Measurements from ENCODE around the gene SLC7A14.
"Not testable (repeated sequence)": the region's sequence is repeated elsewhere in the genome, so short reads cannot be mapped to it uniquely, and the experiment has no call there.

SLC7A14 gene

DNA sequence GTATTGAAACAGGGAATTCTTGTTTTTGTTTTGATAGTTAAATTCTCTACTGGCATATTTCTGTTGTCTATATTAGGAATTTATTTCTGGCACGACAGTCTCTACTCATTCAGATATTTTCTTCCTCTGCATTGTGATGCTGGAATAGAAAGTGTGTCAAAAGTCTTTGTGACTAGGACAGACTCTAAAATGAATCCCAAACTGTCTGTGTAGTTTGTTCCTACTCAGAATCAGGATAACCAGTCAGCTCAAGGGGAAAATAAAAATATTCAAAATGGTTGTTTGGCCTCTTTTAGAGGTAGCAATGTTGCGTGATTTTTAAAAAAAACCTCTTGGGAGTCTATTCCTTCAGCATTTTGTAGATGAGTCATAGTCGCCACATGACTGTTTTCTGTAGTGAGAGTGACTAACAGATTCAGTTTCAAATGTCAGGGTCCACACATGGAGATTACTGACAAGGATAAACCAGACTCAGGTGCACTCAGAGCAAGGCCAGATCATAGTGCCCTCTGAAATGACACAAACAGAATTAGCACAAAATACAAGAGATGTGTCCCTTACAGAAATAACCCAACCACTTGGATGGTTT is 13.1 kb downstream of the SLC7A14 start:
- Histone ChIP-seq H3K4me1 (no peaks in the 10 kb centered on the region), H3K27me3 (ENCODE audit: low read depth) (no peaks in the 10 kb centered on the region), H3K36me3 (replicated peaks) (no peaks in the 10 kb centered on the region), H3K9me3 (0 out of 2 replicates have a peak, but pooled peaks cover 3% of the 10 kb centered on the region), H3K4me3 (no peak overlapping the region)
- in situ Hi-C loops (cut with MboI; ENCODE audit: low sequenced_read_pairs) = no loop called here
- no peak for DNase-seq (ENCODE audit: low spot score in 2 of 2)

GRCh38 chr3:170567598-170567997 is 18.3 kb downstream of the SLC7A14 start:
- H3K27me3 ChIP-seq (ENCODE audit: low read depth); DNase-seq (ENCODE audit: low spot score in 2 of 2); H3K36me3 ChIP-seq (replicated peaks); in situ Hi-C loops (cut with MboI; ENCODE audit: low sequenced_read_pairs); H3K9me3 ChIP-seq; H3K4me3 ChIP-seq; H3K4me1 ChIP-seq: not testable (repeated sequence)

DNA sequence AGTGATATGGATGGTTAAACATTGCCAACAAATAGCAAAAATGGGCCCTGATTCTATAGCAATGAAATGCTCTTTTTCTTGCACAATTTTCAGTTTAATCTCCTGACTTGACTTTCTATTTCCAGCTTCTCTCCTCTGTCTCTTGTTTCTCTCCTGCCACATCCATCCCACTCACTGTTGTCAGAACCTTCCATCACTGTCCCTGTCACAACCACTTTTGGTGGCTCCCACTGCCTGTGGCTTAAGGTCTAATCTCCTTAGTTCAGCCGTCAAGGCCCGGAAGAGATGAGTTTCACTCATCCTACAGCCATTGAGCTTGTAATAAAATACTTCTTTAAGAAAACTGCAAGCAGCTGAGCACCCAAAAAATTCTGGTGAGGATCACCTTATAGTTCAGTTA is 19.5 kb downstream of the SLC7A14 start:
- H3K27me3 ChIP-seq (ENCODE audit: low read depth) = no peaks in the 10 kb centered on the region
- in situ Hi-C loops (cut with MboI; ENCODE audit: low sequenced_read_pairs) = no loop called here
- peaks cover 3% of the 10 kb centered on the region; the same call in 1 of the 2 replicates for H3K9me3 ChIP-seq
- no peak for DNase-seq (ENCODE audit: low spot score in 2 of 2)
- H3K4me1 ChIP-seq = no peaks in the 10 kb centered on the region
- H3K4me3 ChIP-seq = no peak overlapping the region
- no peaks in the 10 kb centered on the region for H3K36me3 ChIP-seq (replicated peaks)

DNA sequence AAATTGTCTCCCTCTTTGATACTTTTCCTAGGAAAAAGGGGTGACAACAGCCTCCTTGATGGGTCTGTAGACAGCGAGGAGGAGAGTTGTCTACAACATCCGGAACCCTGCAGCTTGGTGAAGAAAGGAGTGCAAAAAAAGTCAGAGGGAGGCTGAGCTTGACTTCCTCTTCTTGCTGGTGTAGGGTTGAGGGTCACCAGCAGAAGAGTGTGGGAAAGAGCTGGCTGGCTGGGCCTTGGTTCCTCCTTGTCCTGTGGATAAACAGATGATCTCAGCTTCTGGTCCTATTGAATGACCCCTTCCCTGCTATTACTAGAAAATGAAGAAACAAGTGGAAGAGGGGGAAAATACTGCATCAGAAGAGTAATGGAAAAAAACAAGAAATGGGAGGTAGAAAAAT is 20.4 kb downstream of the SLC7A14 start:
- DNase-seq (ENCODE audit: low spot score in 2 of 2) = no peak
- Histone ChIP-seq H3K9me3 (peaks cover 3% of the 10 kb centered on the region; the same call in 1 of the 2 replicates), H3K4me1 (no peaks in the 10 kb centered on the region), H3K36me3 (replicated peaks) (no peaks in the 10 kb centered on the region), H3K27me3 (ENCODE audit: low read depth) (no peaks in the 10 kb centered on the region), H3K4me3 (no peak overlapping the region)
- in situ Hi-C loops (cut with MboI; ENCODE audit: low sequenced_read_pairs) = no loop called here

GRCh38 chr3:170564664-170565063 is 21.2 kb downstream of the SLC7A14 start:
- no peak for DNase-seq (ENCODE audit: low spot score in 2 of 2)
- in situ Hi-C loops (cut with MboI; ENCODE audit: low sequenced_read_pairs) = no loop called here
- Histone ChIP-seq H3K27me3 (ENCODE audit: low read depth) (no peaks in the 10 kb centered on the region), H3K9me3 (no peaks in the 10 kb centered on the region; the same call in 1 of the 2 replicates), H3K4me1 (no peaks in the 10 kb centered on the region), H3K4me3 (no peak overlapping the region), H3K36me3 (replicated peaks) (no peaks in the 10 kb centered on the region)

DNA sequence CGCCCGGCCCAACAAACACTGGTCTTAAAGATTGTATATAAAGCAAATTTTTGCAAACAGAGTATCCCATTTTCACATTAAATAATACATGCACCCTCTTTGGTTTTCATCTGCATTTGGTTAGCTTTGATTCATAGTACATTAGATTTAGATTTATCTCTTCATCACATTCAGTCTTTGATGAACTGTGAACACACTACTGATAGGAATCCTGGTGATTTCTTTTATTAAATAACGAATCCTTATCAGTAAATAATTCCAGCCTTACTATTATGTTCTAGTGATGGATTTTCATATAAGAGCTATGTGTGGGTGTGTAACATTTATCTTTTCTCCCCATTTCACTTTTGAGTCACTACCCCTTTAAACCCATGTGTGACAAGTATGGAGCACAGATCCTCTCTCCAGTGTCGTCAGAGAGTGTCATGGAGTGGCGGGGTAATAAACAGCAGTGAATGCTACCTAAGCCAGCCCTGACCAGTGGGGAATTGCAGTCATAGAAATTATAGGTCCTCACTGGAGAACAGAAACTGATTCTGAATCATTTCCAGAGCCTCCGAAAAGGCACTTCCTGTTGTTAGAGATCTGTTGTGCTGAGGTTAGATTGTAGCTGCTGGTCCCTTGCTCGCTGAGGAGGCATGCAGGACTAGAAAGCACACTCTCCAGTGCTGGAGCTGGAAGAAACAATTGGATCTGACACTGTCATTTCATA is 22.0 kb downstream of the SLC7A14 start:
- H3K4me3 ChIP-seq = no peak overlapping the region

GRCh38 chr3:170562080-170562479 is 23.8 kb downstream of the SLC7A14 start:
- in situ Hi-C loops (cut with MboI; ENCODE audit: low sequenced_read_pairs) = no loop called here
- H3K27me3 ChIP-seq (ENCODE audit: low read depth) = no peaks in the 10 kb centered on the region
- H3K4me3 ChIP-seq = no peak overlapping the region

More for the DNA sequence above, 22.0 kb downstream of the SLC7A14 start:
- in situ Hi-C loops (cut with MboI; ENCODE audit: low sequenced_read_pairs) = no loop called here
- no peaks in the 10 kb centered on the region for H3K36me3 ChIP-seq (replicated peaks)
- DNase-seq (ENCODE audit: low spot score in 2 of 2) = no peak
- H3K27me3 ChIP-seq (ENCODE audit: low read depth) = no peaks in the 10 kb centered on the region
- H3K4me1 ChIP-seq = no peaks in the 10 kb centered on the region
- no peaks in the 10 kb centered on the region; the same call in 1 of the 2 replicates for H3K9me3 ChIP-seq

DNA sequence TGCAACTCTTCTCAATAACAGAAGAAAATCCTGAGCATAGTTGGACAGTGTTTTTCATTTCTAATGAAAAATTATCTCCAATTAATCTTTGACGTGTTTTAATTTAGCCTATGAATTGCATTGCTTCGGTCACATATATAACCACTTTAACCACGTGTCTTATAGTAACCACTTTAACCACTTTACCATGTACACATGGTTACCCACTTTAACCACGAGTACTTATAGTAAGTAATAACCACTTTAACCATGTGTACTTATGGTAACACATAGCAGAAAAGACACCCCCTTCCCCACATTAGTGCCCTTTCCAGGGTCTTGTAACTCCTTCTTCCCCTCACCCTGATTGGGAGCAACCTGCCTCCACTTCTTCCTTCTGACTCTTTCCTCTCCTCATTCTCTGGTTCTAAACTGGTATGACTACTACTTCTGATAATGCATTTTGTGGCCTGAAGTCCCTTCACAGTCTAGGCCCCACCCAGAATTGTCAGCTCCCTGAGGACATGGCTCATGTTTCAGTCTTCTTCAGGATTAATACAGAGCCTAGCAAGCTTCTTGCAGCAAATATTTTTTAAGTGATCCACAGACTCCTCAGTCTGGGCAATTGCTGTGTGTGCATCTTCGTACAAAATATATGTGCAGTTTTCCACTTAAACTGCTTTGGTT is 25.0 kb downstream of the SLC7A14 start:
- no peaks in the 10 kb centered on the region for H3K36me3 ChIP-seq (replicated peaks)

More at GRCh38 chr3:170562080-170562479, 23.8 kb downstream of the SLC7A14 start:
- H3K9me3 ChIP-seq = no peaks in the 10 kb centered on the region; the same call in 1 of the 2 replicates
- H3K4me1 ChIP-seq = no peaks in the 10 kb centered on the region
- no peak for DNase-seq (ENCODE audit: low spot score in 2 of 2)
- no peaks in the 10 kb centered on the region for H3K36me3 ChIP-seq (replicated peaks)

DNA sequence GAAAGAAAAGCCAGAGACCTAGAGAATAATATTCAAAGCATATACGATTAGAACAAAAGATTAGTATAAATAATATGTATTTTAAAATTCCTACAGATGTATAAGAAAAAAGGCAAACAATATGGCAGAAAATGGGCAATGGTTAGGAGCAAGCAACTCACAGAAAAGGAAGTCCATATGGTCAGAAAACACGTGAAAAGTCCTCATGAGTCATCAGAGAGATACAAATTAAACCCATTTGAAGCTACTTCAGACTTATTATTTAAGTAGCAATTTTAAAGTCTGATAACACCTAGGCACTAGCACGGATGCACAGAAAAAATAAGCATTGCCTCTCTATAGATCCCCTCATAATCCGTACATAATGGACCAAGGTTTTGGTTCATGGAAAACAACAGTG is 25.6 kb downstream of the SLC7A14 start:
- no peaks in the 10 kb centered on the region for H3K36me3 ChIP-seq (replicated peaks)
- no peaks in the 10 kb centered on the region for H3K4me1 ChIP-seq
- in situ Hi-C loops (cut with MboI; ENCODE audit: low sequenced_read_pairs) = no loop called here
- H3K9me3 ChIP-seq = no peaks in the 10 kb centered on the region; the same call in 1 of the 2 replicates
- H3K4me3 ChIP-seq = no peak overlapping the region
- no peaks in the 10 kb centered on the region for H3K27me3 ChIP-seq (ENCODE audit: low read depth)
- DNase-seq (ENCODE audit: low spot score in 2 of 2) = no peak

More for the DNA sequence above, 25.0 kb downstream of the SLC7A14 start:
- Histone ChIP-seq H3K9me3 (no peaks in the 10 kb centered on the region; the same call in 1 of the 2 replicates), H3K27me3 (ENCODE audit: low read depth) (no peaks in the 10 kb centered on the region), H3K4me1 (no peaks in the 10 kb centered on the region), H3K4me3 (no peak overlapping the region)
- in situ Hi-C loops (cut with MboI; ENCODE audit: low sequenced_read_pairs) = no loop called here
- no peak for DNase-seq (ENCODE audit: low spot score in 2 of 2)

DNA sequence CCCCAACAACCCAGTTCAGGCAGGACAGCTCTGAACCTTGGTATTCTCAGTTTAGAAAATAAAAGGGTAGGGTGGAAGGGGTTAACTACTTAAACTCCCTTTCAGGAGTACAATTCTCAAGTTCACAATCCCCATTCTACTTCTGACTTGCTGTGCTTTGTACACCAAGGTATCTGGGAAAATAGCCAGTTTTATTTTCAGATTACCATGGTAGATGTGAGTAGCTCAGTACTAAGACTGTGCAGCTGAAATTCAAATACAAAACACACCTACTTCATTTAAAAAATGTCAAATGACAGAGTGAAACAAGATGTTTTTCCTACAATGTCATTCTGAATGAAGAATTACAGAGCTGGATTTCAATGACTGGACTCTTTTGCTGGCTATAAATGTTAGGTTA is 27.4 kb downstream of the SLC7A14 start:
- no peak overlapping the region for H3K4me3 ChIP-seq
- no peak for DNase-seq (ENCODE audit: low spot score in 2 of 2)
- no peaks in the 10 kb centered on the region for H3K9me3 ChIP-seq
- in situ Hi-C loops (cut with MboI; ENCODE audit: low sequenced_read_pairs) = no loop called here
- no peaks in the 10 kb centered on the region for H3K4me1 ChIP-seq
- no peaks in the 10 kb centered on the region for H3K27me3 ChIP-seq (ENCODE audit: low read depth)
- no peaks in the 10 kb centered on the region for H3K36me3 ChIP-seq (replicated peaks)

- in situ Hi-C loops (cut with MboI; ENCODE audit: low sequenced_read_pairs) = no loop called here
- DNase-seq (ENCODE audit: low spot score in 2 of 2) = no peak
- H3K36me3 ChIP-seq (replicated peaks) = no peaks in the 10 kb centered on the region
- H3K4me1 ChIP-seq = no peaks in the 10 kb centered on the region
- no peaks in the 10 kb centered on the region; the same call in 1 of the 2 replicates for H3K27me3 ChIP-seq (ENCODE audit: low read depth)
- no peaks in the 10 kb centered on the region for H3K9me3 ChIP-seq
- no peak overlapping the region for H3K4me3 ChIP-seq
Measured at GRCh38 chr3:170555329-170555728, 30.5 kb downstream of the SLC7A14 start.

DNA sequence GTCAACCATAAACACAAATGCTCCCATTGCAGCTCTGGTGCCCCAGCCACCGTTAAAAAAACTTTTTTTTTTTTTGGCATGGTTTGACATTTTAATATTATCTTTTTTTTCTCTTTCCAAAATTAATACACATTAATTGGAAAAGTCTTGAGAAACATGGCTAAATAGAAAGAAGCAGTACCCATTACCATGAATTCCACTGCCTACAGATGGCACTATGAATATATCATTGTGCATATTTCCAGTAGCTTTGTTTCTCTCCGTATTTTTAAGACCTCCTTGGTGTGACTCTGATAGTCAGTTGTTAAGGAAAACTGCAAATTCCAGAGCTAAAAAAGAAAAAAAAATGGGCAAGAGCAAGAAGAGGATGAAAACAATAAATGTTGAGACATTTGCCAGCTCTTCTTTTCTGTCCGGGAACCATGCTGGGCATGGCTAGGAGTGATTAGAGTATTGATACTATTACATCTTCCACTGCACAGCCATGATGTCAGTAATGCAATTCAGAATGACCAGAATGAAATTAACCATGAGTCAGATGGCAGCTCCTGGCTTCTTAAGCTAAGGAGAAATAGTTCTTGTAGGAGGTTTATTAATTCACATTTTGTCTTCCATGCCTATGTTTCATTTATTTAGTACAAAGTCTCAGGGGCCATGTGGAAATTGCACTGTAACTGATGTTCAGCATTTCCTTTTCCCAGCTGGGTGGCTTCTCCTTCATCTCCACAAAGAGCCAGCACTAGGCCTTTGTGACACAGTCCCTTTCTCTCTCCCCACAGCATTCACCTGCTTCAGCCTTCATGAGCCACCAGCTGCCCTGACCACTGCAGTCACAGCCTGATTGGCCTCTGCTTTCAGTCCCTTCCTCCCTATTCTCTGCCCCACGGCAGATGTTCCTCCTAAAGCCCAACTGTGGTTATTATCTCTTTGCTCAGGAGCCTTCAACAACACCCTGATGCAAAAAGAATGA is 31.8 kb downstream of the SLC7A14 start:
- H3K4me3 ChIP-seq = no peak overlapping the region
- H3K4me1 ChIP-seq = no peaks in the 10 kb centered on the region
- no peaks in the 10 kb centered on the region; the same call in 1 of the 2 replicates for H3K27me3 ChIP-seq (ENCODE audit: low read depth)
- H3K9me3 ChIP-seq = no peaks in the 10 kb centered on the region
- H3K36me3 ChIP-seq (replicated peaks) = no peaks in the 10 kb centered on the region
- DNase-seq (ENCODE audit: low spot score in 2 of 2) = no peak
- in situ Hi-C loops (cut with MboI; ENCODE audit: low sequenced_read_pairs) = no loop called here

GRCh38 chr3:170551252-170551651 is 34.6 kb downstream of the SLC7A14 start:
- no peaks in the 10 kb centered on the region for H3K9me3 ChIP-seq
- H3K4me3 ChIP-seq = no peak overlapping the region
- no peak for DNase-seq (ENCODE audit: low spot score in 2 of 2)
- no peaks in the 10 kb centered on the region for H3K36me3 ChIP-seq (replicated peaks)
- no peaks in the 10 kb centered on the region for H3K4me1 ChIP-seq
- in situ Hi-C loops (cut with MboI; ENCODE audit: low sequenced_read_pairs) = no loop called here
- no peaks in the 10 kb centered on the region; the same call in 1 of the 2 replicates for H3K27me3 ChIP-seq (ENCODE audit: low read depth)

Measured in HAP-1 (cell line).